HFFc6 (cell line): ENCODE measurements around the gene WDR1. TPM values are rescaled to one million over a fixed set of nuclear protein-coding genes. Genes with fewer than 3 reads are reported as not detected.

ENCODE experiments used
- DNase-seq: peaks from one replicate; pipeline ENCODE4 v3.0.0-alpha.2; 2018
- H3K27ac Mint-ChIP-seq: 2 replicates; pipeline ENCODE4 v1.8.0; 2020; ENCODE audit warnings: mild to moderate bottlenecking, mixed read lengths
- H3K27me3 Mint-ChIP-seq: 2 replicates; pipeline ENCODE4 v1.8.0; 2021; ENCODE audit warnings: mild to moderate bottlenecking, moderate library complexity, mixed read lengths; ENCODE audit not compliant: insufficient read depth
- H3K36me3 Mint-ChIP-seq: 2 replicates; pipeline ENCODE4 v1.8.0; 2021; ENCODE audit warnings: low read depth, mixed read lengths
- H3K4me1 Mint-ChIP-seq: 2 replicates; pipeline ENCODE4 v1.8.0; 2020; ENCODE audit warnings: low read depth, mixed read lengths
- H3K4me3 Mint-ChIP-seq: 2 replicates; pipeline ENCODE4 v1.8.0; 2020; ENCODE audit warnings: mild to moderate bottlenecking, moderate library complexity, mixed read lengths
- H3K9me3 Mint-ChIP-seq: 2 replicates; pipeline ENCODE4 v1.8.0; 2020; ENCODE audit warnings: mild to moderate bottlenecking, mixed read lengths
- total RNA-seq, 6 experiments: library from RNA; stranded (reverse); fragmentation: NEBNext Ultra II Directional; extraction: Animal tissue kit (Norgen Biotek cat#: 25700); gene quantifications; 2 replicates in 1 of 6; 3 replicates in 5 of 6; pipeline ENCODE4 v1.2.3, GENCODE V29; 2021
- TF ChIP-seq, protein P1 (sequence below): fragments of 200-600 bp; sonication (generic); IDR thresholded peaks from 2 replicates; pipeline ENCODE4 v1.5.0; 2021; ENCODE audit warnings: antibody characterized with exemption, mild to moderate bottlenecking

The WDR1 gene
- total RNA-seq, 6 experiments from 2014 or later, result 720 to 838 (median 782) TPM

DNA sequence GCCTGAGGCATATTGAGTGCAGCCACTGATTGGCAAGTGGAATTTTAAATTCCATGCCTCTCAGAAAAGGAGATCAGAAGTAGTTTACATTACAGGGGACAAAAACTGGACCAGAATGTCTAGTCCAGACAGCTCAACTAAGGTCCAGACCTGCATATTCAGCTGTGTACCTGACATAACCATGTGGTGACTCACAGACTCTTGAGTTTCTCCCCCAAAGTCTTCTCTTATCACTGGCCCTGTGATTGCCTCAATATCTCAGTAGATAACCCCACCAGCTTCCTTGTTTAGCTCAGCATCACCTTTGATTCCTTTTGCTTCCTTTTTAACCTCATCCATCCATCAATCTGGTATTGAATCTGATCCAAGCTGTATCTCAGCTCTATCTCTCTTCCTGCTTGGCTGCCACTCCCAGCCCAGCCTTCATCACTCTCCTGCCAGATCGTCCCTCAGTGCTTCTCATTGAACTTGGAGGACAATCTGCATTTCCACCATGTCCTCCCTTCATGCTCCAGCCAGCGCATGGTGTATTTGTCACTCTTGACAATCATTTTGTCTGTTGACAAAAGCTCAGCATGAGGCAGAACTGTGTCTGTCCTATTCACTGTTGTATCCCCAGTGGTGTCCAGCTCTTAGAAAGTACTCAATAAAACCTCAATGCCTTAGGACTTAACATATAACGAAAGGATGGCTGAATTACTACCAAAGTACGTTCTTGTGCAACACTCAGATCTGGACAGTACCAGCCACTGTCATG, 67.5 kb downstream of the WDR1 start:
- Mint-ChIP-seq H3K36me3 (no peaks in the 10 kb centered on the region), H3K27ac (no peak overlapping the region), H3K4me1 (peaks cover 9% of the 10 kb centered on the region), H3K4me3 (no peak overlapping the region), H3K27me3 (peaks cover 17% of the 10 kb centered on the region), H3K9me3 (no peaks in the 10 kb centered on the region)
- TF ChIP-seq, protein P1, sequence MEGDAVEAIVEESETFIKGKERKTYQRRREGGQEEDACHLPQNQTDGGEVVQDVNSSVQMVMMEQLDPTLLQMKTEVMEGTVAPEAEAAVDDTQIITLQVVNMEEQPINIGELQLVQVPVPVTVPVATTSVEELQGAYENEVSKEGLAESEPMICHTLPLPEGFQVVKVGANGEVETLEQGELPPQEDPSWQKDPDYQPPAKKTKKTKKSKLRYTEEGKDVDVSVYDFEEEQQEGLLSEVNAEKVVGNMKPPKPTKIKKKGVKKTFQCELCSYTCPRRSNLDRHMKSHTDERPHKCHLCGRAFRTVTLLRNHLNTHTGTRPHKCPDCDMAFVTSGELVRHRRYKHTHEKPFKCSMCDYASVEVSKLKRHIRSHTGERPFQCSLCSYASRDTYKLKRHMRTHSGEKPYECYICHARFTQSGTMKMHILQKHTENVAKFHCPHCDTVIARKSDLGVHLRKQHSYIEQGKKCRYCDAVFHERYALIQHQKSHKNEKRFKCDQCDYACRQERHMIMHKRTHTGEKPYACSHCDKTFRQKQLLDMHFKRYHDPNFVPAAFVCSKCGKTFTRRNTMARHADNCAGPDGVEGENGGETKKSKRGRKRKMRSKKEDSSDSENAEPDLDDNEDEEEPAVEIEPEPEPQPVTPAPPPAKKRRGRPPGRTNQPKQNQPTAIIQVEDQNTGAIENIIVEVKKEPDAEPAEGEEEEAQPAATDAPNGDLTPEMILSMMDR, result no peak
- no peak for DNase-seq

DNA sequence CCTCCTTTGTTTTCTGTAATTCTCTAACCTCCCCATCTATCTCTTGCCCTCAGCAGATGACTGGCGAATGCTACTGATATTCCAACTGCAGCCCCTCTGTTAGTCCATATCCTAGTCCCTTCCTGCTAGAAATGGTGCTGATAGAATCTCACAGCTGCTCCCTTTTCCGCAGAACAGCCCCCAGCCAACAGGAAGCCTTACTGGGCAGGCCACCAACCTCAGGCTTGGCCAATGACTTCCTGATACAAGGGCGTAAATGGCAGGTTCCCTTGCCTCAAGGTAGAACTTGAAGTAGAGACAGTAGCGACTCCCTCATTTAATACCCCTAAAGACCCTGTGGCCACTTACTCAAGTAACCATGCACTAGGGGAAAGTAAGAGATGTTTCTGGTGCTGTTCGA, 68.6 kb downstream of the WDR1 start:
- Mint-ChIP-seq H3K36me3 (peaks cover under 1% of the 10 kb centered on the region), H3K4me1 (peaks cover 9% of the 10 kb centered on the region), H3K27ac (no peak overlapping the region), H3K9me3 (peaks cover 1% of the 10 kb centered on the region), H3K4me3 (no peak overlapping the region), H3K27me3 (peaks cover 17% of the 10 kb centered on the region)
- TF ChIP-seq, protein P1, result no peak
- no peak for DNase-seq

DNA sequence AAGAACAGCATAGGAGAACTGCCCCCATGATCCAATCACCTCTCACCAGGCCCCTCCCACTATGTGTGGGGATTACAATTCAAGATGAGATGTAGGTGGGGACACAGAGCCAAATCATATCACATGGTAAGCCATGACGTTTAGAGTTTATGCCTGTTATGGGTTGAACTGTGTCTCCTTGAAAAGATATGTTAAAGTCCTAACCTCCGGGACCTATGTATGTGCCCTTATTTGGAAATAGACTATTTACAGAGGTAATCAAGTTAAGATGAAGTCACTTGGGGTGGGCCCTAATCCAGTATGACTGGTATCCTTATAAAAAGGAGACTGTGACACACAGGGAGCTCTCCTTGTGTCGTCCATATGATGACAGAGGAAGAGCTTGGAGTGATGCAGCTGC, 70.1 kb downstream of the WDR1 start:
- TF ChIP-seq, protein P1, result no peak
- peaks cover 9% of the 10 kb centered on the region for H3K36me3 Mint-ChIP-seq
- DNase-seq, result no peak
- peaks cover 12% of the 10 kb centered on the region for H3K9me3 Mint-ChIP-seq
- peaks cover 10% of the 10 kb centered on the region for H3K27me3 Mint-ChIP-seq
- peaks cover 9% of the 10 kb centered on the region for H3K4me1 Mint-ChIP-seq
- no peak overlapping the region for H3K27ac Mint-ChIP-seq
- no peak overlapping the region for H3K4me3 Mint-ChIP-seq

DNA sequence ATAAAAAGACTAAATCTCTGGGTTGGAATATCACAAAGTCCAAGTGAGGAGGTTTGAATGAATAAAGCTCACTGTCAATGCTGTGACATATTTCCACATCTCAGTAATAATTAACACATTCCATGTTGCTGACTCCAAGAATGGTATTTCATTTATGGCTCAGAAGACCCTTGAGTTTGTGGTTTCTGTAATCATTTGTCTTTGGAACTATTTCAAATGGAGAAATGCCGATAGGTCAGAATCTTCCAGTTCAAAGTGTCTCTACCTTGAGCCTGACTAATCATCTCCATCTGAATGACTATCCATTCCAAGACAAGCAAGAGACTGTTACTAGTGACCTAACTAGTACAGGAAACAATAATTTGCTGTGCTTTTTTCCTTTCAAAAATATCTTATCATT, 71.1 kb downstream of the WDR1 start:
- TF ChIP-seq, protein P1, result no peak
- no peak overlapping the region for H3K4me3 Mint-ChIP-seq
- peaks cover 12% of the 10 kb centered on the region for H3K9me3 Mint-ChIP-seq
- peaks cover 9% of the 10 kb centered on the region for H3K36me3 Mint-ChIP-seq
- H3K27me3 Mint-ChIP-seq, result peaks cover 4% of the 10 kb centered on the region
- H3K27ac Mint-ChIP-seq, result no peak overlapping the region
- H3K4me1 Mint-ChIP-seq, result peaks cover 9% of the 10 kb centered on the region
- peak; percentile 50 for DNase-seq

DNA sequence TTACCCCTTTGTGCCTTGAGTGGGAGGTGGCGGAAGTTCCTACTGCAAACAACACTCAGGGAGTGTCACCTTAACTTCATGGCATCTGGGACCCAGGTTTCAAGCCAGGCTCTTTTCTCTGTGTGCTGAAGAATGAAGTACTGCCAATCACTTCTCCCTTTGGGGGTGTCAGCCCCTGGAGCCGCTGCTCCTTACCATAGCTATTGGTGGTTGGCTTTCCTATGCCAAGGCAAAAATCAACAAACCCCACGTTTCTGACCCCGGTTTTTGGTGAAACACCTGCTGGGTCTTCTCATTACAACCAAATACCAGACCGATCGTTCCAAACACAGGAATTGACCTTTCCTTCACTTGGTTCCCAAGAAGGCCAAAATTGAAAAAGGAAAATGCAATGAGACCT, 75.6 kb downstream of the WDR1 start:
- H3K4me1 Mint-ChIP-seq, result peaks cover 7% of the 10 kb centered on the region
- H3K27ac Mint-ChIP-seq, result no peak overlapping the region
- peaks cover 9% of the 10 kb centered on the region for H3K36me3 Mint-ChIP-seq
- H3K4me3 Mint-ChIP-seq, result no peak overlapping the region
- peaks cover 12% of the 10 kb centered on the region for H3K9me3 Mint-ChIP-seq
- no peak for DNase-seq
- peaks cover 7% of the 10 kb centered on the region for H3K27me3 Mint-ChIP-seq
- TF ChIP-seq, protein P1, result no peak
